ENCODE measurements around the gene CFAP46. TPM values are rescaled to one million over a fixed set of nuclear protein-coding genes. Genes with fewer than 3 reads are reported as not detected.

The CFAP46 gene
- total and polyA plus RNA-seq, 7 experiments from 2014 or later, result 0.05 TPM; not detected in 6

DNA sequence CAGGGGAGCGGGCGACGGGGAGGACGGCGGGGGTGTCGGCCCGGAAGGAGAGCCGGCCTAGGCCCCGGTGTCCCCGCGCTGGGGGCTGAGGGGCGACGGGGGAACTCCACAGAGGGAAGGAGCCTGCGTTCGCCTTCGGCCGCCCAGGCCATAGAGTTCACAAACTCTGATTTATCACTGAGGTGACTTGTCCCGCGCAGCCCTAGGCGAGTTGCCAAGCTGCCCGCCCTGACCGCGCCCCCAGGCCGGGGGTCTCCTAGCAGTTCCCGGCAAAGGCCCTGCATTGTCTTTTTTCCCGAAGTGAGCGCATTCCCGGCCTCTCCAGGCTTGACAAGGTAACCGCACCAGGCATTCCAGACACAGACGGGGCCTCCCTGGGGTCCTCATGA, 153.5 kb downstream of the CFAP46 start:
- H3K36me3 ChIP-seq (ENCODE audit: control insufficient read depth in 2 of 3, insufficient read depth in 3 of 3, low read length in 3 of 3), result no peaks in the 10 kb centered on the region
- ChIA-PET POLR2A (no interaction called here), CTCF (no interaction called here)
- peaks cover 0 to 20% (median 7%) of the 10 kb centered on the region in 5 donors for H3K27me3 Mint-ChIP-seq
- peaks cover 0 to 3% of the 10 kb centered on the region in 2 donors for H3K27me3 ChIP-seq (ENCODE audit: control insufficient read depth in 2 of 2, insufficient read depth in 2 of 2, low read length in 2 of 2)
- H3K27ac Mint-ChIP-seq, result no peak overlapping the region
- peaks cover 0 to 1% (median 0%) of the 10 kb centered on the region in 11 donors for H3K9me3 Mint-ChIP-seq
- peaks cover 0 to 4% (median under 1%) of the 10 kb centered on the region in 7 donors for H3K4me1 Mint-ChIP-seq
- H3K4me3 ChIP-seq (ENCODE audit: low read length), result no peak overlapping the region
- no peak for DNase-seq
- no peaks in the 10 kb centered on the region for H3K4me1 ChIP-seq (ENCODE audit: control insufficient read depth in 2 of 2, insufficient read depth in 2 of 2, low read length in 2 of 2)
- H3K36me3 Mint-ChIP-seq, result peaks cover 0 to under 1% (median 0%) of the 10 kb centered on the region in 5 donors
- H3K27ac ChIP-seq (ENCODE audit: low read depth, low read length), result no peak overlapping the region
- no peak for ATAC-seq
- peak overlapping the region in 1 of 10 donors; percentile 72 for H3K4me3 Mint-ChIP-seq
- intact Hi-C loops (cut with micrococcal nuclease), result no loop called here
- H3K9me3 ChIP-seq (ENCODE audit: control insufficient read depth in 2 of 3, low read length in 3 of 3), result no peaks in the 10 kb centered on the region

DNA sequence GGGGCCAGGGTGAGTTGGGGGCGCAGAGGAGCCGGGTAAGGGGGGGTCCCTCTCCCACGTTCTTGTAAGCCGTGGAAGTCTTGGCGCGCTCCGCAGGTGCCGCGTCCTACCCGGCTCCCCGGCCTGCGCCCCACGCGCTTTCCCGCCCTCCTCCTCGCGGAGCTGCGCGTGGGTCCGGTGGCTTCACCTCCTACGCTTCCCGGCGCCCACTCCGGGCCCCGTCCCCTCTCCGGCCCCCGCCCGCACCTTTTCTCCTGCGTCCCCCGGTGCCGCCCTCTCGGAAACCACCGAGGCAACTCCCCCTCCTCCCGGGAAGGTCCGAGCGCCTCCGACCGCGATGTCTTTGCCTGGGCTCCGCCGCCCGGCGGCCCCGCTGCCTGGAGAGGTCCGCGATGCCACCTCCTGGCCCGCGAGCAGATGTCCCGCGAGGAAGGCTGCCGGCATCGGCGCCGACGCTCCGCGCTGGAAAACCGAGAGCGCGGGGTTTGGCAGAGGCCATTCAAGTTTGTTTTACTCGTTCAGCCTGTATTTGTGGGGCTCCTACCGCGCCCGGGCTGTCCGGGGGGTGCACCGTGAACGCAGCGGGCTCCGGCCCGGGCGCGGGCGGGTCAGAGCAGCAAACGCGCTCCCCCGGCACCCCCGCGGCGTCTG, 154.1 kb downstream of the CFAP46 start:
- peaks cover 0 to 3% of the 10 kb centered on the region in 2 donors for H3K27me3 ChIP-seq (ENCODE audit: control insufficient read depth in 2 of 2, insufficient read depth in 2 of 2, low read length in 2 of 2)
- DNase-seq, result no peak
- POLR2A ChIA-PET, result no interaction called here
- Mint-ChIP-seq H3K36me3 (peaks cover 0 to 6% (median 4%) of the 10 kb centered on the region in 5 donors), H3K9me3 (peaks cover 0 to 5% (median 0%) of the 10 kb centered on the region in 11 donors), H3K4me3 (peak overlapping the region in 1 of 10 donors; percentile 72), H3K27ac (no peak overlapping the region), H3K27me3 (peaks cover 2 to 25% (median 10%) of the 10 kb centered on the region in 5 donors), H3K4me1 (peaks cover 0 to 8% (median 4%) of the 10 kb centered on the region in 7 donors)
- CTCF ChIA-PET, result no interaction called here
- no peaks in the 10 kb centered on the region for H3K9me3 ChIP-seq (ENCODE audit: control insufficient read depth in 2 of 3, low read length in 3 of 3)
- H3K27ac ChIP-seq (ENCODE audit: low read depth, low read length), result no peak overlapping the region
- intact Hi-C loops (cut with micrococcal nuclease), result no loop called here
- no peak for ATAC-seq
- H3K4me1 ChIP-seq (ENCODE audit: control insufficient read depth in 2 of 2, insufficient read depth in 2 of 2, low read length in 2 of 2), result no peaks in the 10 kb centered on the region
- no peaks in the 10 kb centered on the region for H3K36me3 ChIP-seq (ENCODE audit: control insufficient read depth in 2 of 3, insufficient read depth in 3 of 3, low read length in 3 of 3)
- no peak overlapping the region for H3K4me3 ChIP-seq (ENCODE audit: low read length)

DNA sequence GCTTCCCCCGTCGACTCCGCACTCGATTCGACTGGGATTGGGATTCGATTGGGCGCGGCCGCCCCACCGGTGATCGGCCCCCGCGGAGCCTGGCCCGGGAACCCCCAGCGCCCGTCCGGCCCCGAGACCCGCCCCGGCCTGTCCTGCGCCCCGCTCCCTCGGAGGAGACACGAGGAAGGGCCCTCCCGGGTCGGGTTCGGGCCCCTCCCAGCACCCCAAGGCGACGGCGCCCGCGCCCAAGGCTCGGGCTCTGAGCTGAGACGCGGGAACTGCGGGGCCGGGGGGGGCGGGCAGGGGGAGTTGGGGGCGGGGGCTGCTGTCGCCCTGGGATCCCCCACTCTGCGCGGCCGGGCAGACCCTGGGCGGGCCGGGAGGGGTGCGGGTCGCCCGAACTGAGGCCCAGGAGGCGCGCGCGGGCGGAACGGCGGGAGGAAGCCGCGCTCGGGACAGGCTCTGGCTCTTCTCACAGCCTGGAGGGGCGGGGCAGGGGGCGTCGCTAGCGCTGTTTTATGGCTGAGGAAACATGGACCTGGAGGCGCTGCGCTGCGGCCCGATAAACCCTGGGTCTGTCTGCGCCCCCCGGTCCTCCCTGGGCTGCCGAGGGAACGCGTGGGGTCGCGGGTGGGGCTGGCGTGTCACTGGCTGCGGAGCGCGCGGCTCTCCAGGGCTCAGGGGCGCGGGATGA, 154.7 kb downstream of the CFAP46 start:
- H3K27me3 ChIP-seq (ENCODE audit: control insufficient read depth in 2 of 2, insufficient read depth in 2 of 2, low read length in 2 of 2), result peaks cover 0 to 3% of the 10 kb centered on the region in 2 donors
- H3K4me1 ChIP-seq (ENCODE audit: control insufficient read depth in 2 of 2, insufficient read depth in 2 of 2, low read length in 2 of 2), result no peaks in the 10 kb centered on the region
- H3K9me3 ChIP-seq (ENCODE audit: control insufficient read depth in 2 of 3, low read length in 3 of 3), result no peaks in the 10 kb centered on the region
- H3K36me3 ChIP-seq (ENCODE audit: control insufficient read depth in 2 of 3, insufficient read depth in 3 of 3, low read length in 3 of 3), result no peaks in the 10 kb centered on the region
- no peak overlapping the region for H3K27ac ChIP-seq (ENCODE audit: low read depth, low read length)
- no peak overlapping the region for H3K27ac Mint-ChIP-seq
- DNase-seq (no peak), ATAC-seq (no peak)
- H3K4me3 ChIP-seq (ENCODE audit: low read length), result no peak overlapping the region
- H3K27me3 Mint-ChIP-seq, result peaks cover 0 to 32% (median 11%) of the 10 kb centered on the region in 5 donors
- peaks cover 0 to 12% (median 11%) of the 10 kb centered on the region in 5 donors for H3K36me3 Mint-ChIP-seq
- H3K4me3 Mint-ChIP-seq, result peak overlapping the region in 1 of 10 donors; percentile 72
- peaks cover 0 to 9% (median 1%) of the 10 kb centered on the region in 11 donors for H3K9me3 Mint-ChIP-seq
- ChIA-PET POLR2A (no interaction called here), CTCF (no interaction called here)
- intact Hi-C loops (cut with micrococcal nuclease), result no loop called here
- peaks cover 0 to 9% (median 4%) of the 10 kb centered on the region in 7 donors for H3K4me1 Mint-ChIP-seq

DNA sequence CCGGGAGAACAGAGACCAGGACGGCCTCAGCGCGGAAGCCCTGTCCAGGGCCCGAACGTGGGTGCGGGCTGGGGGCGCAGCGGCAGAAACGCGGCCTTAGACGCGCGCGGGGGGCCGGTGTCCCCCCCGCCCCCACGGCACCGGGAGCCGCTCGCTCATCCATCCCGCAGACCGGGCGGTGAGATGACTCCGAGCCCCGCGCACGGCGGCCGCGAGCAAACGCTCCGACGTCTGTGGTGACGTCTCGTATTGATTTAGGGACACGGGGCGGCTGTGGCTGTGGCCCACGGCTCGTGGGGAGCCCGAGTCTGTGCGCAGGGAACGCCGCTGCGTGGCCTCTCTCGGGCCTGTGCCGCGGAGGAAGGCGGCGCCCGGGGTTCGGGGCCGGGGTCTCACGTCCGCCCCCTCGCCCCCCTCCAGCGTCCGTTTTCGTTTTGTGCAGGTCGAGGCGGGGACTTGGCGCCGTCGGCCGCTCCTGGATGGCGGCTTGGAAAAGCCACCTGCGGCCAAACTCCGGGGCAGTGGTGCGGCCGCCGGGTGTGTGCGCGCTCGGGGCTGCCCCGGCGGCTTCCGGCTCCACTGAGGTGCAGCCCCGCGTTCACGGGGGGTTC, 155.4 kb downstream of the CFAP46 start:
- Histone ChIP-seq H3K27me3 (ENCODE audit: control insufficient read depth in 2 of 2, insufficient read depth in 2 of 2, low read length in 2 of 2) (peaks cover 0 to 3% of the 10 kb centered on the region in 2 donors), H3K36me3 (ENCODE audit: control insufficient read depth in 2 of 3, insufficient read depth in 3 of 3, low read length in 3 of 3) (peaks cover 0 to under 1% (median 0%) of the 10 kb centered on the region in 3 experiments), H3K9me3 (ENCODE audit: control insufficient read depth in 2 of 3, low read length in 3 of 3) (no peaks in the 10 kb centered on the region), H3K4me3 (ENCODE audit: low read length) (no peak overlapping the region), H3K27ac (ENCODE audit: low read depth, low read length) (no peak overlapping the region), H3K4me1 (ENCODE audit: control insufficient read depth in 2 of 2, insufficient read depth in 2 of 2, low read length in 2 of 2) (no peaks in the 10 kb centered on the region)
- ATAC-seq, result no peak
- intact Hi-C loops (cut with micrococcal nuclease), result no loop called here
- peak overlapping the region in 1 of 10 donors; percentile 16 for H3K4me3 Mint-ChIP-seq
- H3K9me3 Mint-ChIP-seq, result peaks cover 0 to 9% (median 1%) of the 10 kb centered on the region in 11 donors
- no peak overlapping the region for H3K27ac Mint-ChIP-seq
- no peak for DNase-seq
- CTCF ChIA-PET, result no interaction called here
- peaks cover 0 to 16% (median 14%) of the 10 kb centered on the region in 5 donors for H3K36me3 Mint-ChIP-seq
- POLR2A ChIA-PET, result no interaction called here
- H3K27me3 Mint-ChIP-seq, result peaks cover 0 to 33% (median 12%) of the 10 kb centered on the region in 5 donors
- H3K4me1 Mint-ChIP-seq, result peaks cover 0 to 9% (median 4%) of the 10 kb centered on the region in 7 donors

DNA sequence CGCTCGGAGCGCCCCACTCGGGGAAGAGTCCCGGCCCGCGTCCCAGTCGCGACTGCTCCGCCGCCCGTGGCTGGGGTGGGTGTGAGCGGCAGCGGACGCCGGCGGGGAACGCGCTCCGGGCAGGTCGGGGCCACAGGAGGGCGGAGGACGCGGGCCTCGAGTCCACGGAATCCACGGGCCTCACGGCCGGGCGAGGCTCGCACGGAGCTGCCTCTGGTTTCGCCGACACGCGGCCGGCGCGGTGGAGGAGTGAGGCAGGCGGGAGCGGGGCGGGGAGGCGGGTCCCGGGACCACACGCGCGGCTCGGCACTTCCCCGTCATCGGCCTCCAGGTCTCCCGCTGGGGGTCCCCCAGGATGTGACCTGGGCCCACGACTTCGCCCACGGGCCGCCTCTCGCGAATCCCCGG, 155.9 kb downstream of the CFAP46 start:
- intact Hi-C loops (cut with micrococcal nuclease), result no loop called here
- ATAC-seq (no peak), DNase-seq (no peak)
- no peak overlapping the region for H3K27ac Mint-ChIP-seq
- no peak overlapping the region for H3K27ac ChIP-seq (ENCODE audit: low read depth, low read length)
- no peak overlapping the region for H3K4me3 ChIP-seq (ENCODE audit: low read length)
- peaks cover 0 to 3% of the 10 kb centered on the region in 2 donors for H3K27me3 ChIP-seq (ENCODE audit: control insufficient read depth in 2 of 2, insufficient read depth in 2 of 2, low read length in 2 of 2)
- H3K4me1 Mint-ChIP-seq, result peaks cover 0 to 9% (median 4%) of the 10 kb centered on the region in 7 donors
- no peaks in the 10 kb centered on the region for H3K9me3 ChIP-seq (ENCODE audit: control insufficient read depth in 2 of 3, low read length in 3 of 3)
- peaks cover 5 to 20% (median 20%) of the 10 kb centered on the region in 5 donors for H3K36me3 Mint-ChIP-seq
- H3K4me1 ChIP-seq (ENCODE audit: control insufficient read depth in 2 of 2, insufficient read depth in 2 of 2, low read length in 2 of 2), result no peaks in the 10 kb centered on the region
- H3K36me3 ChIP-seq (ENCODE audit: control insufficient read depth in 2 of 3, insufficient read depth in 3 of 3, low read length in 3 of 3), result peaks cover 0 to 6% (median 0%) of the 10 kb centered on the region in 3 experiments
- H3K4me3 Mint-ChIP-seq, result peak overlapping the region in 1 of 10 donors; percentile 39
- CTCF ChIA-PET, result no interaction called here
- H3K27me3 Mint-ChIP-seq, result peaks cover 0 to 33% (median 12%) of the 10 kb centered on the region in 5 donors
- POLR2A ChIA-PET, result no interaction called here
- peaks cover 0 to 9% (median 1%) of the 10 kb centered on the region in 11 donors for H3K9me3 Mint-ChIP-seq

DNA sequence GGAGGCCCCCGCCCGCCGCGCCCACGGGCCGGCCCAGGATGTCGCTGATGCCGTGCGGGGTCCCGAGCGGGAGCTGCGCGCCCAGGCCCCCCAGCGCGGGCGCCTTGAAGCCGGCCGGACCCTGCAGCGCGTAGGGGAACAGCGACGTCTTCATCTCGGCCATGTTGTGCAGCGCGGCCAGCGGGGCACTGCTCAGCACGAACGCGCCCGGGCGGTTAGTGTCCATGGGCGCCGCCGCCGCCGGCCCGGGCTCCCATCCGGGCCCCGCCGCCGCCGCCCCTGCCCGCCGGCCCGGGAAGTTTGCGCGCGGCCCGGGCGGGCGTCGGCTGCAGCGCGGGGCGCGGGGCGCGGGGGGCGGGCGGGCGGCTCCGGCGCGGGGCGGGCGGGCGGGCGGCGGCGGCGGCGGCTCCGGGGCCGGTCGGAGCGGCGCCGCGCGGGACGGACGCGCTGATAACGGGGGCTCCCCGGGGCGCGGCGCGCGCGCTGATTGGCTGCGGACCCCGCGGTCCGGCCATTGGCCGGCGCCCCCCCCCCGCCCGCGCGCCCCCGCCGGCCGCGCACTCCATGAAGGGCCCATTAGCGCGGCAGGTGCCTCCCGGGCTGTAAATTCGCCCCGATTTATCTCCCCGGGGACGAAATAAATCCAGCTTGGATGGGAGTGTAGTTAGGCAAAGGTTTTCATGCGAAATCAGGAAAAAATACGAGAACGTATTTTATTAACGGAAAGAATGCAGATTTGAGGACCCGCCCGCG, 156.5 kb downstream of the CFAP46 start, which contains the start of gene NKX6-2:
NKX6-2 (minus strand) TSS at position 425 of the 753 bp plus-strand sequence; CDS start at position 226, 199 bp downstream.
- peaks cover 0 to 10% (median 0%) of the 10 kb centered on the region in 3 experiments for H3K36me3 ChIP-seq (ENCODE audit: control insufficient read depth in 2 of 3, insufficient read depth in 3 of 3, low read length in 3 of 3)
- Mint-ChIP-seq H3K27me3 (peaks cover 0 to 33% (median 12%) of the 10 kb centered on the region in 5 donors), H3K36me3 (peaks cover 5 to 26% (median 24%) of the 10 kb centered on the region in 5 donors), H3K4me1 (peaks cover 0 to 9% (median 4%) of the 10 kb centered on the region in 7 donors), H3K9me3 (peaks cover 0 to 9% (median 1%) of the 10 kb centered on the region in 11 donors), H3K4me3 (peak within 1 kb of the TSS in 3 of 10 donors; percentile 21 to 39 (median 25)), H3K27ac (peak within 1 kb of the TSS in 1 of 9 donors; percentile 42)
- H3K9me3 ChIP-seq (ENCODE audit: control insufficient read depth in 2 of 3, low read length in 3 of 3), result no peaks in the 10 kb centered on the region
- ChIA-PET POLR2A (no interaction called here), CTCF (no interaction called here)
- H3K4me1 ChIP-seq (ENCODE audit: control insufficient read depth in 2 of 2, insufficient read depth in 2 of 2, low read length in 2 of 2), result no peaks in the 10 kb centered on the region
- ATAC-seq (no peak), DNase-seq (no peak)
- peaks cover 0 to 3% of the 10 kb centered on the region in 2 donors for H3K27me3 ChIP-seq (ENCODE audit: control insufficient read depth in 2 of 2, insufficient read depth in 2 of 2, low read length in 2 of 2)
- no peak within 1 kb of the TSS for H3K4me3 ChIP-seq (ENCODE audit: low read length)
- no peak within 1 kb of the TSS for H3K27ac ChIP-seq (ENCODE audit: low read depth, low read length)
- intact Hi-C loops (cut with micrococcal nuclease), result no loop called here
